Measurements from ENCODE around the gene HOXD4. TPM values are rescaled to one million over a fixed set of nuclear protein-coding genes. Genes with fewer than 3 reads are reported as not detected.

The HOXD4 gene
- total RNA-seq, 4 donors from 2014 or later: 1.5 to 20.7 (median 6.4) TPM

DNA sequence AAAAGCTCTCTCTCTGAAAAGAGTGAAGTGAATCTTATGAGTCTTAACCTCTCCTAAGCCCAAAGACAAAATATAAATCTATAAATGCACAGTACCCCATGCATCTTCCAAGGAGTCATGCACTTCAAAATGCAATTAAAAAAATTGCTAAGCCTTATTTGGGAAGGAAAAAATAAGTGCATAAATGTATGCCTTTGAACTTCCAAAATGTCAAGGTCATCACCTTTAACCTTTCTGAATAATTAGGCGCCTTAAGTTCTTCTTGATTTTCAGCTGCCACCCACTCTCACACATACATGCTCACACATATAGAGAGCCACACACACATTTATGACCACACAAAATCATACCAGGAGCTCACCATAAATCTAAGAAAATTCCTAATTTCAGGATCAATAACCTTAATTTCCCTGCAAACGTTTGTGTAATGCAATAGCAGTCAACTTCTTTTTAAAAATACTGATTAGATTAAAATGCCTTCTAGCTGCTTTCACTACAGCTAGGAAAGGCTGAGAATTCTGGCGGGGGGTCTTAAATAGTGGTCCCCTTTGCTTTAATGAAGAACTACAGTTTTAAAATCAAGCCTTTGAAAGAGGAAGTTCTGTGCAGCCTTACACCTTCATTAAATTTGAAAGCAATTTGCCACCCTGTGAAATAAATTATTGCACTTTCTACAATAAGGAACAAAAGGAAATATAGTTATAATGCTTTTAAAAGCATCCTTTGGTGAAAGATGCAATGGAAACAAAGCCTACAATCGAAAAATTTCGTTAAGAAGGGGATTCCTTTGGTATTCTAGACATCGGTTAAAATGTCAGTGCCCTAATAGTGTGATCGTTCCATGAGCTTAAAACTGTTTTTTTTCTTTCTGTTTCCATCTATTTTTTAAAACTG is 40.7 kb upstream of the HOXD4 start:
- TF ChIP-seq, protein P1, sequence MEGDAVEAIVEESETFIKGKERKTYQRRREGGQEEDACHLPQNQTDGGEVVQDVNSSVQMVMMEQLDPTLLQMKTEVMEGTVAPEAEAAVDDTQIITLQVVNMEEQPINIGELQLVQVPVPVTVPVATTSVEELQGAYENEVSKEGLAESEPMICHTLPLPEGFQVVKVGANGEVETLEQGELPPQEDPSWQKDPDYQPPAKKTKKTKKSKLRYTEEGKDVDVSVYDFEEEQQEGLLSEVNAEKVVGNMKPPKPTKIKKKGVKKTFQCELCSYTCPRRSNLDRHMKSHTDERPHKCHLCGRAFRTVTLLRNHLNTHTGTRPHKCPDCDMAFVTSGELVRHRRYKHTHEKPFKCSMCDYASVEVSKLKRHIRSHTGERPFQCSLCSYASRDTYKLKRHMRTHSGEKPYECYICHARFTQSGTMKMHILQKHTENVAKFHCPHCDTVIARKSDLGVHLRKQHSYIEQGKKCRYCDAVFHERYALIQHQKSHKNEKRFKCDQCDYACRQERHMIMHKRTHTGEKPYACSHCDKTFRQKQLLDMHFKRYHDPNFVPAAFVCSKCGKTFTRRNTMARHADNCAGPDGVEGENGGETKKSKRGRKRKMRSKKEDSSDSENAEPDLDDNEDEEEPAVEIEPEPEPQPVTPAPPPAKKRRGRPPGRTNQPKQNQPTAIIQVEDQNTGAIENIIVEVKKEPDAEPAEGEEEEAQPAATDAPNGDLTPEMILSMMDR (IDR thresholded peaks at IDR 0.05; ENCODE audit: low read depth): no peak

DNA sequence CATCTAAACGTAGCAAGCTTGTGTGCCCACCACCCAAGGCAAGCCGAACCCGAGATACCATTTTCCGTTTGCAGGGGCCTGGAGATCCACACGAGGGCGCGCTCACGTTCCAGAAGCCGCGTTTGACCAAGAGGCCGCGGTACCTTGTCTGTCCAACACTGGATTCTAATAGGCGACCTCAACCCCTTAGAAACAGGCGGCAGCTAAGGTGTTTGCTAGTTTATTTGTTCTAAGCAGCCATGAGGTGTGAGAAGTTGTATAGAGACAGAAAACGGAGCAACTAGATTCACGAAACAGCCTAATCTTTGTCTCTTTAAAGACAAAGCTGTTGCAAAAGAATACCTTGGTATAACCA is 40.1 kb upstream of the HOXD4 start:
- TF ChIP-seq, protein P1 (IDR thresholded peaks at IDR 0.05; ENCODE audit: low read depth): no peak

DNA sequence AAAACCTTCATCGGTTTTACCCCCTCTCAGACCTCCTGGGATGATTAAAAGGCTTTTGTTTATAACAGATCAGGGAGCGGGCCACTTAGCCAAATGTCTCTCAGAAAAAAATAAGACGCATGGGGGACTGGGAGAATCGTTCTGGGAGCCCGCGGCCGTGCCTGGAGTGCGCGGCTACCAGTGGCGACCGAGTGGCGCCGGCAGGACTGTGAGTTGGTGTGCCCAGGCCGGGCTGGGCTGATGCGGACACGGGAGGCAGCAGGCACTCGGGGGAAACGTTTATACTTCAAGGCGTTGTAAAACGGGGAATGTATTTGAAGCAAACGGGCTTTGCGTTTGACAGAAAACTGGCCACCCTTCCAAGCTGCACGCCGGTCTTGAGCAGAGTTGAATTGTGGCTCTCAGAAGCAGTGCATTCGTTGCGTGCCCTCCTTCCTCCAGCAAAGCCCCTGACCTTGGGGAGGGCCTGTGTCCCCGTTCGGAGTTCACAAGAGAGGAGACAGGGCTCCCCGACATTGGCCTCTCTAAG is 39.4 kb upstream of the HOXD4 start:
- TF ChIP-seq, protein P1 (IDR thresholded peaks at IDR 0.05; ENCODE audit: low read depth): no peak

DNA sequence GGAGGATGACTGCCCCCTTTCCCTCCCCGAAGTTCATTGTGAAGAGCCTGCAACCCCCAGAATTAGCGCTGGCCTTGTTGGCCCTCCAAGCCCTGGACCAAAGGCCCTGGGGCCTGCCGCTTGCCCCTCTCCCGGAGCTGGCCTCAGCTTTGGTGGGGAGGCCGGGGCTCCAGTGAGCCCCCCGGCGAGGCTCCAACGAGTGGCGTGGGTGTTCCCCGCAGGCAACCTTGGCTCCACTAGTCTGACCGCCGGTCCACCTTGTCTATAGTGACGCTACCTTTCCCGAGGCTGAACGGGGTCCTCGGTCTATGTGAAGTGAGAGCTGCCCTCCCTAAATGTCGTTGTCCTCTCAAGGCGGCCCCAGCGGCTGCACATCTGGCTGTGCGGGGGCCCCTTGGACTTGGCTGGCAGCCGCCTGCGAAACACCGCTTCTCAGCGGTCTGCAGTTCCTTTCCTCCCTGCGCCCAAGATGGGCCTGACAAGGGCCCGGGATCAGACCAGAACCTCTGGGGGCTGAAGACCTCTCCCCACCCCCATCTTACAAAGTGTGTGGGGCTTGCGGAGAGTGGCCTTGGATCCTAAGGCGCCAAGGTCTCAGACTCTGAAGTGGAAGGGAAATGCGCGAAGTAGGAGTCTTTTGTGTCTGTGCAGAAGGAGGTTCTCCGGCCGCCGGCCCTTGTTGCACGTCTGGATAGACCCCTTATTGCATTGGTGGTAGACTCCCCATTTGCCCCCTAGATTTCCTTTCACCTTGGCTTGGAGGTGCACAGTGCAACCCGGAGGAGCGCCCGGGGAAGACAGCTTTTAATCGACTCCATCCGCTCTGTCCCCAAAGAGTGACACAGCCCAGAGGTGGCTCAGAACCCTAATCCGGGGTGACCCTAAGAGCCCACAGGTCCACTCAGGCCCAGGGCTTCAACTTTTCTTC is 38.7 kb upstream of the HOXD4 start:
- TF ChIP-seq, protein P1 (IDR thresholded peaks at IDR 0.05; ENCODE audit: low read depth): no peak

DNA sequence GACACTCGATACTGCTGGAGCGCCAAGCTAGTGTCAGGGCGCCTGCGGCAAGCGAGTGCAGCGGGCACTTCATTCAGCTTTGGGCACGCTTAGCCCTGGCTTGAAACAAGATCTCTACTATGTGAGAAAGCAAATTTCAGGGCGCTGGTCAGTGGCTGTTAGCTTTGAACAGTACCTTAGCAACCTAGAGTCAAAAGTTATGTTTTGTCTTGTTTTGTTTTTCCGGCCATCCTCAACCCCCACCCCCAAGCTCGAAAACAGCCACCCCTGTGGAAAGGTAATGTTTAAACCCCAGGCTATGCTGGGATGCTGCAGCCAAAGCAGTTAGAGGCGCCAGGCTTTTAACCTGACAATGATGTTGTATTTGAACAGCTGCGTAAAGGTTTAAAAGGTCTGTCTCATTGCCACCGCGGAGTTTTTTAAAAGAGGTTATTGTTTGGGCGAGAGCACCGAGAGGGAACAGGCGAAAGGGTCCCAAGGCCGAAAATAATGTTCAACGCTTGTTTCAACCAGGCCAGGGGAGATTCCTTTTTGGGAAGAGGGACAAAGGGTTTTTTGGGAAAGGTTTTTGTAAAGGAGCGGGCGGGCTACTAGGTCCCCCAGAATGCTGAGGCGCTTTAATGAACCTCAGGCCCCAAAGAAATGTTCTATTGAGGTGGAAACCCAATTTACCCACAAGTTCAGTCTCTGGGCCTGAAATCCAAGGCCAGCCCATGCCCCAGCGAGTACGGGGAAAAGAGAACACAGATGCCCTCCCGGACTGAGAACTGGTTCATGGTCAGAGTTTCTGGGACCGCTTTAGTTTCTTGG is 37.0 kb upstream of the HOXD4 start:
- TF ChIP-seq, protein P1 (IDR thresholded peaks at IDR 0.05; ENCODE audit: low read depth): no peak

DNA sequence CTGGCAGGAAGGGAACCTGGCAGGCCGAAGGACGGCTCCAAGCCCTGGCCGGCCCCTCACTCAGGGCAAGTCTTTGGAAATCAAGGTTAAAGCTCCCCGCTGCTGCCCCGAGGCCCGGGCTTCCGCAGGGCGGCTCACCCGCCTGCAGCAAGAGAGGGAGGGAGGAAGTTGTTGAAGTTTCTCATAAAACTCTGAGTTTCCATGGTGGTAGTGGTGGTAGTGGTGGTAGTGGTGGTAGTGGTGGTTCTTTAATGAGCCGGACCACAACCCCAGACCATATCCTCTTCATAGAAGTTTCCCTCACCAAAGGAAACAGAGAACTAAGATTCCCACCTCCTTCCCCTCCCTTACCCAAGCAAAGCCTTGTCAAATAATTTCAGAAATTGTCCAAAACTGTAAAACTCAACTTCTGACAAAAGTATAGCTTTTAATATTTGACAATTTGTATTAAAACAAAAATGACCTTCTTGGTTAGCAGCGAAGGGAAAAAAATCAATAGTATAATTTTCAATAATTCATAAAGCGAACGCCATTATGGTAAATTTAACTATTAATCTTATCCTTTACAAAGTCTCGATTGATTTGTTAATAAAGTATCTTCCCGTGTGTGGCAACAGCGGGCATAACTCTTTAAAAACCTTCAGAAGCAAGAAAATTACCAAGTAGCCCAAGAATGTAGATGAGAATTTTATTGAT is 36.3 kb upstream of the HOXD4 start:
- TF ChIP-seq, protein P1 (IDR thresholded peaks at IDR 0.05; ENCODE audit: low read depth): no peak

All from subcutaneous adipose tissue (tissue), 4 donors.